AG10803 (cell line): ENCODE results near the gene RIPOR3.

ENCODE experiments used
- DNase-seq: peaks from one replicate; pipeline ENCODE4 v3.0.0; 2010; ENCODE audit warnings: low read depth
- H3K4me3 ChIP-seq: 2 replicates; pipeline ENCODE4 v1.5.1; 2011; ENCODE audit warnings: mild to moderate bottlenecking, low read length, control low read depth
- TF ChIP-seq, protein P1 (sequence below): conservative IDR thresholded peaks from 2 replicates; pipeline ENCODE4 v1.5.1; 2011; ENCODE audit warnings: mild to moderate bottlenecking, low read length, control low read depth, inconsistent platforms

Gene RIPOR3

DNA sequence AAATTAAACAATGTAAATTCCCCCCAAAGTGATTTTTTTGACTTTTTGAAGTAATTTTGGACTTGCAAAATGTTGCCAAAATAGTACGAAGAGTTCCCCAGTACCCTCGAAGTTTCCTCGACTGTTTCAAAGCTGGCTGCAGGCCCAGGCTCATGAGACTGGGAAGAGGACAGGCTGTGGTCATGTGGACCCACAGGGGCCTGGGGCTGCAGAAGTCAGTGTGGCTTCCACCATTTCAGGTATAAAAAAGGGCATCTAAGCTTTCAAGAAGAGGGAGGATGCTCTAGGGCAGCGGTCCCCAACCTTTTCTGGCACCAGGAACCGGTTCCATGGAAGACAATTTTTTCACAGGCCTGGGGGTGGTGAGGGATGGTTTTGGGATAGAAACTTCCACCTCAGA lies 106.1 kb downstream of the RIPOR3 start:
- TF ChIP-seq, protein P1, sequence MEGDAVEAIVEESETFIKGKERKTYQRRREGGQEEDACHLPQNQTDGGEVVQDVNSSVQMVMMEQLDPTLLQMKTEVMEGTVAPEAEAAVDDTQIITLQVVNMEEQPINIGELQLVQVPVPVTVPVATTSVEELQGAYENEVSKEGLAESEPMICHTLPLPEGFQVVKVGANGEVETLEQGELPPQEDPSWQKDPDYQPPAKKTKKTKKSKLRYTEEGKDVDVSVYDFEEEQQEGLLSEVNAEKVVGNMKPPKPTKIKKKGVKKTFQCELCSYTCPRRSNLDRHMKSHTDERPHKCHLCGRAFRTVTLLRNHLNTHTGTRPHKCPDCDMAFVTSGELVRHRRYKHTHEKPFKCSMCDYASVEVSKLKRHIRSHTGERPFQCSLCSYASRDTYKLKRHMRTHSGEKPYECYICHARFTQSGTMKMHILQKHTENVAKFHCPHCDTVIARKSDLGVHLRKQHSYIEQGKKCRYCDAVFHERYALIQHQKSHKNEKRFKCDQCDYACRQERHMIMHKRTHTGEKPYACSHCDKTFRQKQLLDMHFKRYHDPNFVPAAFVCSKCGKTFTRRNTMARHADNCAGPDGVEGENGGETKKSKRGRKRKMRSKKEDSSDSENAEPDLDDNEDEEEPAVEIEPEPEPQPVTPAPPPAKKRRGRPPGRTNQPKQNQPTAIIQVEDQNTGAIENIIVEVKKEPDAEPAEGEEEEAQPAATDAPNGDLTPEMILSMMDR: no peak
- DNase-seq: no peak
- no peak overlapping the region for H3K4me3 ChIP-seq

DNA sequence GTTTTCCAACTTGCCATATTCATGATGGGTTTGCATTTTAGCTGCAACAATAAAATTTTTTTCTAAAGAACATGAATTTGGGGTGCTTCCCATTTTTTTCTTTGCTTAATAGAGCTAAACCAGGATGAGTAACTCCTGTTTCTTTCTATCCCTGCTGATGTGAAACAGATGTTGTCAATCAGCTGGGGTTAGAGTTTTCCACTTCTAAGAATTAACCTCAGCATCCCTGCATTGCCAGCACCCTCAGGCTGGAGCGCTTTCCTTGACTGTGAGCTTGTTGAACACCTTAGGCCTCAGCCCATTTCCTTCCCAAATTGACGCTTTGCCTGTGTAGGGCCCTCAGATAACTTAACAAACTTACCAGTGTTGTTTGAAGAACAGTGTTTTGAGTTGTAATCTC lies 106.7 kb downstream of the RIPOR3 start:
- TF ChIP-seq, protein P1: no peak
- peak; percentile 32 for DNase-seq
- no peak overlapping the region for H3K4me3 ChIP-seq

DNA sequence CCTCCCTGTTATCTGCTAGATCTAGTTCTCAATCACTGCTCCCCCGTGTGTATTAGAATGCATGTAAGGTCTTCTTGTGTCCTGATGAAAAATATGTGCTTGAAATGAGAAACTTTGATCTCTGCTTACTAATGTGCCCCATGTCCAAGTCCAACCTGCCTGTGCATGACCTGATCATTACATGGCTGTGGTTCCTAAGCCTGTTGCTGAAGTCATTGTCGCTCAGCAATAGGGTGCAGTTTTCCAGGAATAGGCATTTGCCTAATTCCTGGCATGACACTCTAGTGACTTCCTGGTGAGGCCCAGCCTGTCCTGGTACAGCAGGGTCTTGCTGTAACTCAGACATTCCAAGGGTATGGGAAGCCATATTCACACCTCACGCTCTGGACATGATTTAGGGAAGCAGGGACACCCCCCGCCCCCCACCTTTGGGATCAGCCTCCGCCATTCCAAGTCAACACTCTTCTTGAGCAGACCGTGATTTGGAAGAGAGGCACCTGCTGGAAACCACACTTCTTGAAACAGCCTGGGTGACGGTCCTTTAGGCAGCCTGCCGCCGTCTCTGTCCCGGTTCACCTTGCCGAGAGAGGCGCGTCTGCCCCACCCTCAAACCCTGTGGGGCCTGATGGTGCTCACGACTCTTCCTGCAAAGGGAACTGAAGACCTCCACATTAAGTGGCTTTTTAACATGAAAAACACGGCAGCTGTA lies 107.7 kb downstream of the RIPOR3 start:
- DNase-seq: no peak
- H3K4me3 ChIP-seq: no peak overlapping the region
- TF ChIP-seq, protein P1: no peak

DNA sequence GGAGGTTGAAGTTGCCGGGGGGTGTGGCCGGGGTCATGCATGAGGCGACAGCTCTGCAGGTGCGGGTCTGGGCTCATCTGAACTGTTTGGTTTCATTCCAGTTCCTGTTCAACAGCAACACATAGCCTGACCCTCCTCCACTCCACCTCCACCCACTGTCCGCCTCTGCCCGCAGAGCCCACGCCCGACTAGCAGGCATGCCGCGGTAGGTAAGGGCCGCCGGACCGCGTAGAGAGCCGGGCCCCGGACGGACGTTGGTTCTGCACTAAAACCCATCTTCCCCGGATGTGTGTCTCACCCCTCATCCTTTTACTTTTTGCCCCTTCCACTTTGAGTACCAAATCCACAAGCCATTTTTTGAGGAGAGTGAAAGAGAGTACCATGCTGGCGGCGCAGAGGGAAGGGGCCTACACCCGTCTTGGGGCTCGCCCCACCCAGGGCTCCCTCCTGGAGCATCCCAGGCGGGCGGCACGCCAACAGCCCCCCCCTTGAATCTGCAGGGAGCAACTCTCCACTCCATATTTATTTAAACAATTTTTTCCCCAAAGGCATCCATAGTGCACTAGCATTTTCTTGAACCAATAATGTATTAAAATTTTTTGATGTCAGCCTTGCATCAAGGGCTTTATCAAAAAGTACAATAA lies 108.6 kb downstream of the RIPOR3 start:
- TF ChIP-seq, protein P1: no peak
- DNase-seq: no peak
- H3K4me3 ChIP-seq: no peak overlapping the region

DNA sequence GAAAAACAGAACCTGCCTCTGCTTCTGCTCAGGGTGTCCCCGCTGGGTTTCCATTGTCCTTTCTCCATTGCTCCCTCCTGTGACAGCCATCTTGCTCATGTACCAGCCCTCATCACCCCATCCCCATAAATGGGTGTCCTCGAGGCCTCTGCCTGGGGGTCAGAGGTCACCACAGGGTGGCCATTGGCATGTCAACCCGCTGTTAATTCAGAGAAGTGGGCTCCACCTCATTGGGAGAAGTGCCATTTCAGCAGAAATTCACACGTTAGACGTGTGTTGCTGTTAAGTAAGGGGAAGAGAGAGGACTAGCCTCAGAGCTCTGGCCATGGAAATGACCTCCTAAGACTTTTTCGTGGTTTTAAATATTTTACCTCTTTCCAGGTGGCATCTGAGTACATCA lies 109.2 kb downstream of the RIPOR3 start:
- TF ChIP-seq, protein P1: no peak
- DNase-seq: no peak

DNA sequence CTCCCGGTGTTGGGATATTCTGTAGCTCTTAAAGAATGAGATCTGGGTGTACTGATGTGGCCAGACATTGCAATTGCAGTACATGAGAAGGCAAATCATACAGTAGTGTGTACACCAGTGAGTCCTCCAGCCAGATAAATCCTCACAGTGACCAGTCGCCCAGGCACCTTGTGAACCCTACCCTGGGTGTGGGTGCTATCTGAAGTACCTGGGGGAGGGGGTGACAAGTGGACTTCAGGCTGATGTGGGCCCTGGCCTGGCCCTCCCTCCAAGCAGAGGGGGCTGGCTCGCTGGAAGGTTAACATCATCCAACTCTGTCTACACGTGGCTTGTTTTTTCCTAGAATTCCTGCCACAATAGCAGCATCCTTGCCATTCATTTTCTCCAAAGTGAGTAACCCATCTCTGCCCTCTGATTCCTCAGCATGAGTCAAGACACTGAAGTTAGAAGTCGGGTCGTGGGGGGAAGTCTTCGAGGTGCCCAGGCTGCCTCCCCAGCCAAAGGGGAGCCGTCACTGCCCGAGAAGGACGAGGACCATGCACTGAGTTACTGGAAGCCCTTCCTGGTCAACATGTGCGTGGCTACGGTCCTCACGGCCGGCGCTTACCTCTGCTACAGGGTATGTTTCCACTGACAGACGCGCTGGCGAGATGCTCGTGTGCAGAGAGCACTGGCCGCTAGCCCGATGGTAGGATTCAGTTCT lies 110.3 kb downstream of the RIPOR3 start:
- H3K4me3 ChIP-seq: no peak overlapping the region
- DNase-seq: no peak
- TF ChIP-seq, protein P1: no peak

More for the DNA sequence above, 109.2 kb downstream of the RIPOR3 start:
- H3K4me3 ChIP-seq: no peak overlapping the region
